Choroid plexus epithelial cell (primary cell): ENCODE measurements around the gene KIRREL2.
A peak's percentile ranks its signal among the peaks of the same experiment; 100 is the strongest.

Experiments used
- DNase-seq: peaks from one replicate; pipeline ENCODE4 v3.0.0-alpha.2; 2010; ENCODE audit warnings: low read depth
- H3K4me3 ChIP-seq: 2 replicates; pipeline ENCODE4 v1.5.1; 2011; ENCODE audit warnings: low read depth, mild to moderate bottlenecking, control low read depth, low read length, moderate library complexity
- TF ChIP-seq, protein P1 (sequence below): conservative IDR thresholded peaks from 2 replicates; pipeline ENCODE4 v1.5.1; 2011; ENCODE audit warnings: low read depth, mild to moderate bottlenecking, control low read depth, inconsistent platforms, low read length, moderate library complexity

The KIRREL2 gene

GRCh38 chr19:35816846-35817245 lies 39.9 kb upstream of the KIRREL2 start:
- TF ChIP-seq, protein P1, sequence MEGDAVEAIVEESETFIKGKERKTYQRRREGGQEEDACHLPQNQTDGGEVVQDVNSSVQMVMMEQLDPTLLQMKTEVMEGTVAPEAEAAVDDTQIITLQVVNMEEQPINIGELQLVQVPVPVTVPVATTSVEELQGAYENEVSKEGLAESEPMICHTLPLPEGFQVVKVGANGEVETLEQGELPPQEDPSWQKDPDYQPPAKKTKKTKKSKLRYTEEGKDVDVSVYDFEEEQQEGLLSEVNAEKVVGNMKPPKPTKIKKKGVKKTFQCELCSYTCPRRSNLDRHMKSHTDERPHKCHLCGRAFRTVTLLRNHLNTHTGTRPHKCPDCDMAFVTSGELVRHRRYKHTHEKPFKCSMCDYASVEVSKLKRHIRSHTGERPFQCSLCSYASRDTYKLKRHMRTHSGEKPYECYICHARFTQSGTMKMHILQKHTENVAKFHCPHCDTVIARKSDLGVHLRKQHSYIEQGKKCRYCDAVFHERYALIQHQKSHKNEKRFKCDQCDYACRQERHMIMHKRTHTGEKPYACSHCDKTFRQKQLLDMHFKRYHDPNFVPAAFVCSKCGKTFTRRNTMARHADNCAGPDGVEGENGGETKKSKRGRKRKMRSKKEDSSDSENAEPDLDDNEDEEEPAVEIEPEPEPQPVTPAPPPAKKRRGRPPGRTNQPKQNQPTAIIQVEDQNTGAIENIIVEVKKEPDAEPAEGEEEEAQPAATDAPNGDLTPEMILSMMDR: no peak
- no peak overlapping the region for H3K4me3 ChIP-seq
- DNase-seq: no peak

DNA sequence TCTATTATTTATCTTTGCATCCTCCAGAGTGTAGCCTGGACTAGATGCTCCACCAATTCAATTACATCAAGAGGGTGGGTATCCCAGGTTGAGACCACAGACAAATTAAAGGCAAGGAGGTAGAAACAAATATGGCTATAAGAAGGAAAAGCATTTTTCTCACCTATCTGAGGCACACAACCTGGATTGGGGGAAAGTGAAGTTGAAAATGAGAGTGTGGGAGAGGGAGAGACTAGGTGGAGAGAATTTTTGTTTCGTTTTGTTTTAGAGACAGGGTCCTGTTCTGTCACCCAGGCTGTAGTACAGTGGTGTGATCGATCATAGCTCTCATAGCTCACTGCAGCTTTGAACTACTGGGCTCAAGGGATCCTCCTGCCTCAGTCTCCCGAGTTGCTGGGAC lies 38.3 kb upstream of the KIRREL2 start:
- H3K4me3 ChIP-seq: no peak overlapping the region
- TF ChIP-seq, protein P1: no peak
- DNase-seq: no peak

GRCh38 chr19:35822579-35822978 lies 34.1 kb upstream of the KIRREL2 start:
- no peak overlapping the region for H3K4me3 ChIP-seq
- no peak for DNase-seq
- TF ChIP-seq, protein P1: no peak

DNA sequence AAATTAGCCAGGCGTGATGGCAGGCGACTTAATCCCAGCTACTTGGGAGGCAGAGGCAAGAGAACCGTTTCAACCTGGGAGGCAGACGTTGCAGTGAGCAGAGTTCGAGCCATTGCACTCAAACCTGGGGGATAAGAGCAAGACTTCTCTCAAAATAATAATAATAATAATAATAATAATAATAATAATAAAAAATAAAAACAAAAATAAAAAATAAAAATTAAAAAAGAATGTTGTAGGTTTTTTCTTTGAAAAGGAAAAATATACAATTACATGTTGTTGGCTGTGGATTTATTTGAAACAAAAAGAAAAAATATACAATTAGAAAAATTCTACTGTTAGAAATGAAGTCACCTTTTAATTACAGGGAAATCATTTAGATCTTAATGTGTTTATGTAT lies 32.6 kb upstream of the KIRREL2 start:
- H3K4me3 ChIP-seq: no peak overlapping the region
- TF ChIP-seq, protein P1: no peak
- no peak for DNase-seq

DNA sequence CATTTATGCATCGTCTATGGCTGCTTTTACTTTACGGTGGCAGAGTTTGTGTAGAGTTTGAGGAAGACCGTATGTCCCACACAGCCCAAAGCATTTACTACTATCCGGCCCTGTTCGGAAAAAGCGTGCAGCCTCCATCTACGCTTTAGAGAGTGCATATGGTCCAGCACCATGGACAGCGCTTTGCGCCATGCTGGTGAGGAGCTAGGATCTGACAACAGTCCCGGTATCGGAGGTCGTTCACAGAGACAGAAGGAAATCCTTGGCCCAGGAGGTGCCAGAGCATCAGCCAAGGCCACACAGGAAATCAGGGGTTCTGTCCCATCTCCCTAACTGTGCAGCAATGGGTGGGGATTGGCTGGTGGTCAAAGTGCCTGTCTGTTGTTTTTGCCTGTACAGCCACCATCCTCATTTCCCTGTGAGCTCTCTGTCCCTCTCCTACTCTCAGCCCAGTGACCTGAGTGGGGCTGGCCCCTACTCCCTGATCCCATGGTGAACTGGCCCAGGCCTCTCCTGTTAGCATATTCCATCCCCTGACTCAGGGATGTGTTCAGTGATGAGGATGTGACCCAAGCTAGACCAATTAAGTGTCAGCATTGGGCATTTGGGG lies 27.9 kb upstream of the KIRREL2 start:
- TF ChIP-seq, protein P1: no peak
- H3K4me3 ChIP-seq: no peak overlapping the region
- DNase-seq: peak; percentile 76

- DNase-seq: no peak
- TF ChIP-seq, protein P1: no peak
- H3K4me3 ChIP-seq: no peak overlapping the region
Observed at GRCh38 chr19:35830986-35831385, 25.7 kb upstream of the KIRREL2 start.

DNA sequence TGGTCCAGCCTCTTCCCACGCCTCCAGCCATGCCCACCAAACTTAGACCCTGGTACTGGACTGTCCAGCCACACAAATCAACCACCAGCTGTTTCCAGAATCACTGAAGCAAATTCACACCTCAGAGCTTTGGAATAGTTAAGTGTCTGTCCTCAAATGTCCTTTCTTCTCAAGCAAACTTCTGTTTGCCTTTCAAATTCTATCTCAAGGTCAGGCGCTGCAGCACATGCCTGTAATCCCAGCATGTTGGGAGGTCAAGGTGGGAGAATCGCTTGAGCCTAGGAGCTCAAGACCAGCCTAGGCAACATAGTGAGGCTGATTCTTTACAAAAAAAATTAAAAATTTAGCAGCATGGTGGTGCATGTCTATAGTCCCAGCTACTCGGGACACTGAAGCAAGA lies 24.7 kb upstream of the KIRREL2 start:
- H3K4me3 ChIP-seq: no peak overlapping the region
- TF ChIP-seq, protein P1: no peak

More for the DNA sequence above, 24.7 kb upstream of the KIRREL2 start:
- DNase-seq: no peak
